Measurements from ENCODE around the gene LRRC74B.

The LRRC74B gene

GRCh38 chr22:21100149-21101032 is 54.6 kb downstream of the LRRC74B start:
- TF ChIP-seq CTCF (IDR thresholded peaks at IDR 0.05; ENCODE audit: control insufficient read depth, extremely low read depth, insufficient read depth) = no peak
- H3K4me3 ChIP-seq (ENCODE audit: low read depth, low read length) = no peak overlapping the region
- DNase-seq (ENCODE audit: low read depth) = no peak

- no peak for TF ChIP-seq CTCF (IDR thresholded peaks at IDR 0.05; ENCODE audit: control insufficient read depth, extremely low read depth, insufficient read depth)
- no peak overlapping the region for H3K4me3 ChIP-seq (ENCODE audit: low read depth, low read length)
- DNase-seq (ENCODE audit: low read depth) = no peak
These were observed 56.3 kb downstream of the LRRC74B start for GRCh38 chr22:21101877-21102638.

- H3K4me3 ChIP-seq (ENCODE audit: low read depth, low read length) = peak overlapping the region; percentile 76
- TF ChIP-seq CTCF (IDR thresholded peaks at IDR 0.05; ENCODE audit: control insufficient read depth, extremely low read depth, insufficient read depth) = peak; percentile 95
- DNase-seq (ENCODE audit: low read depth) = peak; percentile 72
These were observed 57.0 kb downstream of the LRRC74B start for GRCh38 chr22:21102659-21103267.

GRCh38 chr22:21103633-21104032 is 57.9 kb downstream of the LRRC74B start:
- no peak for DNase-seq (ENCODE audit: low read depth)
- H3K4me3 ChIP-seq (ENCODE audit: low read depth, low read length) = peak overlapping the region; percentile 76
- no peak for TF ChIP-seq CTCF (IDR thresholded peaks at IDR 0.05; ENCODE audit: control insufficient read depth, extremely low read depth, insufficient read depth)

- peak; percentile 40 for TF ChIP-seq CTCF (IDR thresholded peaks at IDR 0.05; ENCODE audit: control insufficient read depth, extremely low read depth, insufficient read depth)
- no peak for DNase-seq (ENCODE audit: low read depth)
- peak overlapping the region; percentile 76 for H3K4me3 ChIP-seq (ENCODE audit: low read depth, low read length)
These were observed 58.5 kb downstream of the LRRC74B start for GRCh38 chr22:21104126-21104691.

GRCh38 chr22:21105294-21105693 is 59.5 kb downstream of the LRRC74B start:
- no peak overlapping the region for H3K4me3 ChIP-seq (ENCODE audit: low read depth, low read length)
- DNase-seq (ENCODE audit: low read depth) = no peak
- no peak for TF ChIP-seq CTCF (IDR thresholded peaks at IDR 0.05; ENCODE audit: control insufficient read depth, extremely low read depth, insufficient read depth)

Data from LNCaP clone FGC (cell line).